A549 (cell line): ENCODE data around the gene CD3E. TPM values are rescaled to one million over a fixed set of nuclear protein-coding genes. Genes with fewer than 3 reads are reported as not detected.

Source experiments
- ATAC-seq, 2 experiments: fragments of 200-7000 bp in 1 of 2; fragments of >200 bp in 1 of 2; cut with Nextera tagmentation in 1 of 2; cut with Tn5 transposase in 1 of 2; 3 replicates each; pipeline versions ENCODE4 v1.8.0 to v1.9.1; 2018 to 2020; ENCODE audit warnings: mild to moderate bottlenecking in 1 of 2, moderate library complexity in 1 of 2
- CTCF ChIA-PET: fragments of 300-600 bp; sonication (Branson Sonifier 250); formaldehyde crosslinking; extraction: SDS; loops from one replicate; lab custom pipeline; 2021; ENCODE audit warnings: antibody characterized with exemption, inconsistent platforms; lab: Yijun Ruan, JAX
- POLR2A ChIA-PET: fragments of 350-600 bp; formaldehyde crosslinking; extraction: SDS; loops from one replicate; lab custom pipeline; 2021; ENCODE audit warnings: antibody characterized with exemption, inconsistent platforms; lab: Yijun Ruan, JAX
- DNase-seq, 2 experiments: peaks; one replicate each; pipeline versions ENCODE4 v3.0.0 to v3.0.0-alpha.2; 2011 to 2016; ENCODE audit warnings: low read depth in 1 of 2, low spot score in 1 of 2
- FAIRE-seq: peaks from 2 replicates; lab custom pipeline; 2011; peaks lifted over from hg19 to GRCh38; lab: Jason Lieb, UNC
- H3K27ac ChIP-seq, 2 experiments: fragments of >200 bp; sonication (Bioruptor Twin); formaldehyde crosslinking; 3 replicates each; pipeline ENCODE4 v1.5.1; 2016 to 2017
- H3K4me1 ChIP-seq: fragments of >200 bp; sonication (Bioruptor Twin); formaldehyde crosslinking; 3 replicates; pipeline ENCODE4 v1.6.1; 2016
- H3K4me2 ChIP-seq: fragments of >200 bp; sonication (Bioruptor Twin); formaldehyde crosslinking; 3 replicates; pipeline ENCODE4 v1.6.1; 2016
- H3K4me3 ChIP-seq: fragments of >200 bp; sonication (Bioruptor Twin); formaldehyde crosslinking; 3 replicates; pipeline ENCODE4 v1.5.1; 2016
- H3K9me3 ChIP-seq: fragments of >200 bp; sonication (Bioruptor Twin); formaldehyde crosslinking; 3 replicates; pipeline ENCODE4 v1.6.1; 2016
- CTCF ChIP-seq: fragments of >200 bp; sonication (Bioruptor Twin); formaldehyde crosslinking; IDR thresholded peaks from 3 replicates; pipeline ENCODE4 v1.5.1; 2016
- EP300 ChIP-seq, 2 experiments: fragments of >200 bp; sonication (Bioruptor Twin); formaldehyde crosslinking; IDR thresholded peaks; 2 replicates in 1 of 2; 3 replicates in 1 of 2; pipeline ENCODE4 v1.6.1; 2016 to 2017
- HMGXB4 ChIP-seq: fragments of 250-450 bp; sonication (Bioruptor Pico); IDR thresholded peaks from 2 replicates; pipeline ENCODE4 v1.5.0; 2021; ENCODE audit warnings: mild to moderate bottlenecking, moderate library complexity, borderline replicate concordance
- HOXA7 ChIP-seq: fragments of 250-450 bp; sonication (Bioruptor Pico); IDR thresholded peaks from 2 replicates; pipeline ENCODE4 v1.5.0; 2020; ENCODE audit warnings: mild to moderate bottlenecking, moderate library complexity
- JUNB ChIP-seq: fragments of >200 bp; sonication (Bioruptor Twin); formaldehyde crosslinking; IDR thresholded peaks from 2 replicates; pipeline ENCODE4 v1.6.1; 2016
- KDM1A ChIP-seq: fragments of 200-600 bp; sonication (generic); IDR thresholded peaks from 2 replicates; pipeline ENCODE4 v1.6.1; 2016; ENCODE audit warnings: low read depth, mild to moderate bottlenecking
- MAFK ChIP-seq: fragments of 450-650 bp; IDR thresholded peaks from 2 replicates; pipeline ENCODE4 v1.6.1; 2014; ENCODE audit not compliant: partially characterized antibody
- MAX ChIP-seq: IDR thresholded peaks from 2 replicates; pipeline ENCODE4 v1.6.1; 2012
- NFE2L2 ChIP-seq: fragments of 150-350 bp; conservative IDR thresholded peaks from 2 replicates; pipeline ENCODE4 v1.6.1; 2014; ENCODE audit warnings: low read length
- POLR2AphosphoS2 ChIP-seq: conservative IDR thresholded peaks from 2 replicates; pipeline ENCODE4 v1.6.1; 2012; ENCODE audit warnings: low read length, improper control_type of control experiment, inconsistent platforms
- RAD21 ChIP-seq, 2 experiments: fragments of >200 bp in 1 of 2; sonication (Bioruptor Twin) in 1 of 2; formaldehyde crosslinking in 1 of 2; IDR thresholded peaks in 1 of 2; conservative IDR thresholded peaks in 1 of 2; 2 replicates in 1 of 2; 3 replicates in 1 of 2; pipeline ENCODE4 v1.6.1; 2012 to 2018; ENCODE audit warnings: inconsistent platforms in 1 of 2
- RCOR1 ChIP-seq: fragments of 150-350 bp; IDR thresholded peaks from 2 replicates; pipeline ENCODE4 v1.6.1; 2014; ENCODE audit warnings: antibody characterized with exemption, low read length, low read depth
- TP53 ChIP-seq: fragments of 250-450 bp; sonication (Bioruptor Pico); IDR thresholded peaks from 2 replicates; pipeline ENCODE4 v1.5.0; 2021; ENCODE audit warnings: mild to moderate bottlenecking, moderate library complexity
- ZFP36 ChIP-seq: fragments of 450-650 bp; IDR thresholded peaks from 2 replicates; pipeline ENCODE4 v1.6.1; 2014; ENCODE audit warnings: borderline replicate concordance; ENCODE audit not compliant: partially characterized antibody
- WGBS: methylation state at CpG from one replicate; pipeline ENCODE4 v1.1.6; 2017; ENCODE audit errors: missing lambda C conversion rate; 5-methylcytosine and 5-hydroxymethylcytosine counted together
- polyA plus RNA-seq, 4 experiments: library from polyadenylated mRNA; depleted of rRNA in 3 of 4; stranded (reverse); fragments of >200 nt; fragmentation: RNase III in 1 of 4; extraction: RNeasy Plus Mini Kit Qiagen cat#74134 plus additional on column Dnase treatment in 1 of 4; gene quantifications; 2 replicates in 3 of 4; 3 replicates in 1 of 4; pipeline ENCODE4 v1.2.3, GENCODE V29; 2011 to 2017

CD3E gene
- polyA plus RNA-seq, 2 of the 4 experiments (the other 2 are of a cell fraction), result not detected

DNA sequence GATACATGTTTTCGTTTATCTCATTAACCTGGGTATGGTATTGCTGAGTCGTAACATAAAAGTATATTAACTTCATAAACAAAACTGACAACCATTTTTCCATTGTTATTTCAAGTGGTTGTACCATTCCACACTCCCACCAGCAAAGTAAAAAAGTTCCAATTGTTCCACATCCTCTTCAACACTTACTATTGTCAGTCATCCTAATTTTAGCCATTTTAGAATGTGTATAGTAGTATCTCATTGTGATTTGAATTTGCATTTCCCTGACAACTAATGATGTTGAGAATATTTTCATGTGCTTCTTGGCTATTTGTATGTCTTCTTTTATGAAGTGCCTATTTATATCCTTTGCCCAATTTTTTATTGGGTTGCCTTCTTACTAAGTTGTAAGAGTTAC is 10.5 kb upstream of the CD3E start:
- Histone ChIP-seq H3K9me3 (no peaks in the 10 kb centered on the region; the same call in 2 of the 3 replicates), H3K4me2 (no peak overlapping the region), H3K27ac (no peak overlapping the region), H3K4me3 (no peak overlapping the region), H3K4me1 (0 out of 3 replicates have a peak, but pooled peaks cover 4% of the 10 kb centered on the region)
- POLR2A ChIA-PET, result no interaction called here
- FAIRE-seq, result no peak
- no peak for ATAC-seq
- CTCF ChIA-PET, result no interaction called here
- no peak for TF ChIP-seq POLR2AphosphoS2
- peak; percentile 17 for TF ChIP-seq ZFP36
- 9% methylated on average over 2 of the region's 2 CpGs for WGBS
- DNase-seq, result no peak

- no peak overlapping the region for H3K4me2 ChIP-seq
- CTCF ChIA-PET, result interaction anchor here (0.7 to 1.9 kb wide), 8 partner anchors 13 to 299 kb away, joined by 3 to 5 read pairs (median 4); no protein-coding TSS in a partner anchor
- no peaks in the 10 kb centered on the region for H3K9me3 ChIP-seq
- no peak for TF ChIP-seq TP53 (CRISPR knock-in tag)
- no peak for TF ChIP-seq KDM1A
- no peak for TF ChIP-seq MAX
- TF ChIP-seq EP300 (IDR thresholded peaks at IDR 0.05), result no peak
- TF ChIP-seq JUNB, result no peak
- no peak for TF ChIP-seq RAD21 (conservative IDR thresholded peaks at IDR 0.05 in 1 of 2, IDR thresholded peaks at IDR 0.05 in 1 of 2)
- no peak for TF ChIP-seq HOXA7
- TF ChIP-seq MAFK, result no peak
- TF ChIP-seq HMGXB4 (CRISPR knock-in tag), result no peak
- no peak for TF ChIP-seq NFE2L2
- FAIRE-seq (no peak), DNase-seq (no peak), ATAC-seq (peak; percentile 46 to 65; a peak in 3 of 6 replicates)
- no peak overlapping the region for H3K4me3 ChIP-seq
- POLR2A ChIA-PET, result no interaction called here
- WGBS, result 73% methylated on average over 5 of the region's 5 CpGs
- no peak overlapping the region for H3K27ac ChIP-seq
- 0 out of 3 replicates have a peak, but pooled peaks cover 4% of the 10 kb centered on the region for H3K4me1 ChIP-seq
Observed at GRCh38 chr11:118295199-118295598, 9.3 kb upstream of the CD3E start.

- no peak for FAIRE-seq
Observed at GRCh38 chr11:118295815-118296454, 8.6 kb upstream of the CD3E start.

More at GRCh38 chr11:118295815-118296454, 8.6 kb upstream of the CD3E start:
- ChIA-PET CTCF (interaction anchor here (0.7 to 1.9 kb wide), 8 partner anchors 14 to 298 kb away, joined by 3 to 5 read pairs (median 4); no protein-coding TSS in a partner anchor), POLR2A (no interaction called here)
- H3K4me2 ChIP-seq, result no peak overlapping the region
- 0 out of 3 replicates have a peak, but pooled peaks cover 4% of the 10 kb centered on the region for H3K4me1 ChIP-seq
- WGBS, result 18% methylated on average over 3 of the region's 3 CpGs
- TF ChIP-seq RAD21 (conservative IDR thresholded peaks at IDR 0.05 in 1 of 2, IDR thresholded peaks at IDR 0.05 in 1 of 2), result peak in 1 of 2 experiments; percentile 21; a peak in 1 of 5 replicates
- no peak for TF ChIP-seq RCOR1
- peak; percentile 29 for TF ChIP-seq CTCF
- ATAC-seq, result peak; percentile 56 to 58; a peak in 2 of 6 replicates
- no peak overlapping the region for H3K4me3 ChIP-seq
- DNase-seq, result no peak
- H3K9me3 ChIP-seq, result no peaks in the 10 kb centered on the region
- H3K27ac ChIP-seq, result no peak overlapping the region
